Measurements from ENCODE around the gene MPV17. TPM values are rescaled to one million over a fixed set of nuclear protein-coding genes. Genes with fewer than 3 reads are reported as not detected.

Gene MPV17
- total RNA-seq, 2 donors from 2014 or later: 58.1 to 68.1 TPM

- H3K4me1 ChIP-seq (ENCODE audit: control insufficient read depth in 1 of 2, low read depth in 2 of 2): peaks cover 0 to 3% of the 10 kb centered on the region in 2 donors
- DNase-seq (ENCODE audit: low spot score): no peak
- H3K9me3 ChIP-seq: no peaks in the 10 kb centered on the region
- ATAC-seq (ENCODE audit: insufficient number of reproducible peaks, low FRiP score, low read depth): no peak
- no peak overlapping the region for H3K4me3 ChIP-seq
- no peak for TF ChIP-seq CTCF (IDR thresholded peaks at IDR 0.05)
- no peaks in the 10 kb centered on the region for H3K27me3 ChIP-seq (replicated peaks; ENCODE audit: insufficient read depth)
- H3K36me3 ChIP-seq: no peaks in the 10 kb centered on the region
- no peak overlapping the region for H3K27ac ChIP-seq
Measured at GRCh38 chr2:27284996-27285395, 37.9 kb downstream of the MPV17 start.

- H3K4me1 ChIP-seq (ENCODE audit: control insufficient read depth in 1 of 2, low read depth in 2 of 2): peaks cover 0 to 3% of the 10 kb centered on the region in 2 donors
- no peak overlapping the region for H3K27ac ChIP-seq
- no peak for DNase-seq (ENCODE audit: low spot score)
- H3K27me3 ChIP-seq (replicated peaks; ENCODE audit: insufficient read depth): no peaks in the 10 kb centered on the region
- H3K36me3 ChIP-seq: no peaks in the 10 kb centered on the region
- H3K4me3 ChIP-seq: no peak overlapping the region
- TF ChIP-seq CTCF (IDR thresholded peaks at IDR 0.05): no peak
- no peak for ATAC-seq (ENCODE audit: insufficient number of reproducible peaks, low FRiP score, low read depth)
- H3K9me3 ChIP-seq: no peaks in the 10 kb centered on the region
Measured at GRCh38 chr2:27282892-27283291, 40.0 kb downstream of the MPV17 start.

GRCh38 chr2:27281855-27282559, 40.9 kb downstream of the MPV17 start, which contains the start of gene TRIM54:
TSS of gene TRIM54 (plus strand) at chr2:27282429. CDS start at chr2:27282732, 303 bp downstream.
- no peak for TF ChIP-seq CTCF (IDR thresholded peaks at IDR 0.05)
- H3K4me1 ChIP-seq (ENCODE audit: control insufficient read depth in 1 of 2, low read depth in 2 of 2): peaks cover 0 to 3% of the 10 kb centered on the region in 2 donors
- H3K36me3 ChIP-seq: no peaks in the 10 kb centered on the region
- no peak for DNase-seq (ENCODE audit: low spot score)
- H3K27me3 ChIP-seq (replicated peaks; ENCODE audit: insufficient read depth): no peaks in the 10 kb centered on the region
- no peak within 1 kb of the TSS for H3K27ac ChIP-seq
- no peak for ATAC-seq (ENCODE audit: insufficient number of reproducible peaks, low FRiP score, low read depth)
- H3K4me3 ChIP-seq: no peak within 1 kb of the TSS
- no peaks in the 10 kb centered on the region for H3K9me3 ChIP-seq

- no peaks in the 10 kb centered on the region for H3K36me3 ChIP-seq
- DNase-seq (ENCODE audit: low spot score) (no peak), ATAC-seq (ENCODE audit: insufficient number of reproducible peaks, low FRiP score, low read depth) (no peak)
- H3K4me1 ChIP-seq (ENCODE audit: control insufficient read depth in 1 of 2, low read depth in 2 of 2): peaks cover 0 to 3% of the 10 kb centered on the region in 2 donors
- no peak overlapping the region for H3K4me3 ChIP-seq
- no peaks in the 10 kb centered on the region for H3K27me3 ChIP-seq (replicated peaks; ENCODE audit: insufficient read depth)
- no peaks in the 10 kb centered on the region for H3K9me3 ChIP-seq
- no peak overlapping the region for H3K27ac ChIP-seq
- TF ChIP-seq CTCF (IDR thresholded peaks at IDR 0.05): no peak
Measured at GRCh38 chr2:27281442-27281841, 41.5 kb downstream of the MPV17 start.

- H3K4me1 ChIP-seq (ENCODE audit: control insufficient read depth in 1 of 2, low read depth in 2 of 2): peaks cover 0 to 3% of the 10 kb centered on the region in 2 donors
- no peaks in the 10 kb centered on the region for H3K27me3 ChIP-seq (replicated peaks; ENCODE audit: insufficient read depth)
- no peaks in the 10 kb centered on the region for H3K9me3 ChIP-seq
- H3K4me3 ChIP-seq: no peak overlapping the region
- no peaks in the 10 kb centered on the region for H3K36me3 ChIP-seq
- DNase-seq (ENCODE audit: low spot score) (no peak), ATAC-seq (ENCODE audit: insufficient number of reproducible peaks, low FRiP score, low read depth) (no peak)
- TF ChIP-seq CTCF (IDR thresholded peaks at IDR 0.05): no peak
- no peak overlapping the region for H3K27ac ChIP-seq
Measured at GRCh38 chr2:27280826-27281225, 42.1 kb downstream of the MPV17 start.
